ENCODE measurements around the gene ARSB. TPM values are rescaled to one million over a fixed set of nuclear protein-coding genes. Genes with fewer than 3 reads are reported as not detected.

ARSB gene
- polyA plus RNA-seq, 4 donors = 0.54 to 17.9 (median 1.9) TPM

GRCh38 chr5:78804995-78805394 is 180.1 kb downstream of the ARSB start:
- no peaks in the 10 kb centered on the region for H3K4me1 ChIP-seq (ENCODE audit: control insufficient read depth in 3 of 3, insufficient read depth in 2 of 3, low read depth in 1 of 3, low read length in 2 of 3)
- no peaks in the 10 kb centered on the region for H3K9me3 ChIP-seq (ENCODE audit: control insufficient read depth in 2 of 2, insufficient read depth in 1 of 2, low read depth in 1 of 2, low read length in 1 of 2)
- no peaks in the 10 kb centered on the region for H3K27me3 ChIP-seq (ENCODE audit: control insufficient read depth in 3 of 3, insufficient read depth in 3 of 3, low read length in 3 of 3)
- WGBS, 3 donors = 83 to 90% (median 86%) methylated on average over 6 of the region's 6 CpGs
- FAIRE-seq (no peak), DNase-seq (no peak)
- H3K36me3 ChIP-seq (ENCODE audit: control insufficient read depth in 3 of 3, insufficient read depth in 2 of 3, low read depth in 1 of 3, low read length in 3 of 3) = peaks cover 0 to 5% (median 0%) of the 10 kb centered on the region in 3 donors
- no peak overlapping the region for H3K27ac ChIP-seq (ENCODE audit: low read depth in 1 of 3, low read length in 2 of 3)
- H3K4me3 ChIP-seq (ENCODE audit: low read depth in 1 of 3, low read length in 3 of 3) = no peak overlapping the region

GRCh38 chr5:78803941-78804340 is 181.2 kb downstream of the ARSB start:
- no peaks in the 10 kb centered on the region for H3K27me3 ChIP-seq (ENCODE audit: control insufficient read depth in 3 of 3, insufficient read depth in 3 of 3, low read length in 3 of 3)
- WGBS, 3 donors = 84 to 96% (median 87%) methylated on average over 2 of the region's 2 CpGs
- H3K36me3 ChIP-seq (ENCODE audit: control insufficient read depth in 3 of 3, insufficient read depth in 2 of 3, low read depth in 1 of 3, low read length in 3 of 3) = peaks cover 0 to 5% (median 0%) of the 10 kb centered on the region in 3 donors
- no peak overlapping the region for H3K4me3 ChIP-seq (ENCODE audit: low read depth in 1 of 3, low read length in 3 of 3)
- no peak overlapping the region for H3K27ac ChIP-seq (ENCODE audit: low read depth in 1 of 3, low read length in 2 of 3)
- no peaks in the 10 kb centered on the region for H3K4me1 ChIP-seq (ENCODE audit: control insufficient read depth in 3 of 3, insufficient read depth in 2 of 3, low read depth in 1 of 3, low read length in 2 of 3)
- H3K9me3 ChIP-seq (ENCODE audit: control insufficient read depth in 2 of 2, insufficient read depth in 1 of 2, low read depth in 1 of 2, low read length in 1 of 2) = no peaks in the 10 kb centered on the region
- DNase-seq (no peak), FAIRE-seq (no peak)

DNA sequence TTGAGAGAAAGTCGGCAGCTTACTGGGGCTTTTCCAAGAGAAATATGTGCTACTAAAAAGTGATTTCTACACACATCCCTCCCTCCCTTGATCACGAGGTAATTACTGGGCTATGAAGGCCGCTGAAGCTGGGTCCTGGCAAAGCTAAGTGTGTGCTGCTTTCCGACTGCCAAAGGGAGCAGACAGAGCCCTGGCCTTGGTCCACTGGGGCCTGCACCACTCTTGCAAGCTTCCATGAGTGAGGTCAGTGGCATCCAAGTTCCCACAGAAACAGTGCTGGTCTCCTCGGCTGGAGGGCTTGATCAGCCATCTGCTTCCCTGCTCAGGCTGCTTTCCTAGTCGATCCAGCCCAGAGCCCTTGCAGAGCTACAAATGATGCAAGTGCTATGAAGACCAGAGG is 181.8 kb downstream of the ARSB start:
- no peak for FAIRE-seq
- peaks cover 0 to 5% (median 0%) of the 10 kb centered on the region in 3 donors for H3K36me3 ChIP-seq (ENCODE audit: control insufficient read depth in 3 of 3, insufficient read depth in 2 of 3, low read depth in 1 of 3, low read length in 3 of 3)
- no peaks in the 10 kb centered on the region for H3K4me1 ChIP-seq (ENCODE audit: control insufficient read depth in 3 of 3, insufficient read depth in 2 of 3, low read depth in 1 of 3, low read length in 2 of 3)
- H3K9me3 ChIP-seq (ENCODE audit: control insufficient read depth in 2 of 2, insufficient read depth in 1 of 2, low read depth in 1 of 2, low read length in 1 of 2) = no peaks in the 10 kb centered on the region
- H3K27ac ChIP-seq (ENCODE audit: low read depth in 1 of 3, low read length in 2 of 3) = no peak overlapping the region
- DNase-seq = no peak
- no peak overlapping the region for H3K4me3 ChIP-seq (ENCODE audit: low read depth in 1 of 3, low read length in 3 of 3)
- H3K27me3 ChIP-seq (ENCODE audit: control insufficient read depth in 3 of 3, insufficient read depth in 3 of 3, low read length in 3 of 3) = no peaks in the 10 kb centered on the region
- 68 to 84% (median 79%) methylated on average over 6 of the region's 6 CpGs for WGBS, 3 donors

- Histone ChIP-seq H3K4me1 (ENCODE audit: control insufficient read depth in 3 of 3, insufficient read depth in 2 of 3, low read depth in 1 of 3, low read length in 2 of 3) (no peaks in the 10 kb centered on the region), H3K36me3 (ENCODE audit: control insufficient read depth in 3 of 3, insufficient read depth in 2 of 3, low read depth in 1 of 3, low read length in 3 of 3) (peaks cover 0 to 7% (median 0%) of the 10 kb centered on the region in 3 donors), H3K9me3 (ENCODE audit: control insufficient read depth in 2 of 2, insufficient read depth in 1 of 2, low read depth in 1 of 2, low read length in 1 of 2) (no peaks in the 10 kb centered on the region), H3K27ac (ENCODE audit: low read depth in 1 of 3, low read length in 2 of 3) (no peak overlapping the region), H3K4me3 (ENCODE audit: low read depth in 1 of 3, low read length in 3 of 3) (no peak overlapping the region), H3K27me3 (ENCODE audit: control insufficient read depth in 3 of 3, insufficient read depth in 3 of 3, low read length in 3 of 3) (no peaks in the 10 kb centered on the region)
- DNase-seq = no peak
- 91 to 93% (median 91%) methylated on average over 8 of the region's 8 CpGs for WGBS, 3 donors
- FAIRE-seq = no peak
These were observed 183.7 kb downstream of the ARSB start for GRCh38 chr5:78801413-78801812.

GRCh38 chr5:78799266-78800017 is 185.7 kb downstream of the ARSB start:
- no peak overlapping the region for H3K4me3 ChIP-seq (ENCODE audit: low read depth in 1 of 3, low read length in 3 of 3)
- FAIRE-seq = no peak
- 90 to 98% (median 95%) methylated on average over 6 of the region's 6 CpGs for WGBS, 3 donors

DNA sequence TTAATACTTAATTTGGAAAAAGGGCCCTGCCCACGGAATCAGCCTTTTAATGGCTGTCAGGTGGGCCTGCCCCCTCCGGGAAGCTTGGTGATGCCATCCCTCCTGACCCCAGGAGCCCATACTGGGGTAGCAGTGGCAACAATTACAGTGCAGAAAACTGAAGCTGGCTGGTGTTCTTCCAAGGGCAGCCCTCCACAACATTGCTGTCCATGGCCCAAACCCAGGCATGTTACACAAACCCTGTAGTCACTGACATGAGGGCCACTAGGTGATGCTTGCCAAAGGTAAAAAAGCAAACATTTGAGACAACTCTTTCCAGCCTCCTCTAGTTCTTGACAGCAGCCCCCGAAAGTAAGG is 186.5 kb downstream of the ARSB start:
- DNase-seq = no peak
- H3K36me3 ChIP-seq (ENCODE audit: control insufficient read depth in 3 of 3, insufficient read depth in 2 of 3, low read depth in 1 of 3, low read length in 3 of 3) = peaks cover 0 to 7% (median 0%) of the 10 kb centered on the region in 3 donors
- no peaks in the 10 kb centered on the region for H3K9me3 ChIP-seq (ENCODE audit: control insufficient read depth in 2 of 2, insufficient read depth in 1 of 2, low read depth in 1 of 2, low read length in 1 of 2)
- H3K27ac ChIP-seq (ENCODE audit: low read depth in 1 of 3, low read length in 2 of 3) = no peak overlapping the region
- no peaks in the 10 kb centered on the region for H3K27me3 ChIP-seq (ENCODE audit: control insufficient read depth in 3 of 3, insufficient read depth in 3 of 3, low read length in 3 of 3)
- H3K4me3 ChIP-seq (ENCODE audit: low read depth in 1 of 3, low read length in 3 of 3) = no peak overlapping the region
- no peak for FAIRE-seq
- peaks cover 0 to 7% (median 0%) of the 10 kb centered on the region in 3 donors for H3K4me1 ChIP-seq (ENCODE audit: control insufficient read depth in 3 of 3, insufficient read depth in 2 of 3, low read depth in 1 of 3, low read length in 2 of 3)
- WGBS, 3 donors = 93 to 97% (median 95%) methylated on average over 3 of the region's 3 CpGs

More at GRCh38 chr5:78799266-78800017, 185.7 kb downstream of the ARSB start:
- H3K36me3 ChIP-seq (ENCODE audit: control insufficient read depth in 3 of 3, insufficient read depth in 2 of 3, low read depth in 1 of 3, low read length in 3 of 3) = peaks cover 0 to 7% (median 0%) of the 10 kb centered on the region in 3 donors
- no peaks in the 10 kb centered on the region for H3K9me3 ChIP-seq (ENCODE audit: control insufficient read depth in 2 of 2, insufficient read depth in 1 of 2, low read depth in 1 of 2, low read length in 1 of 2)
- H3K27ac ChIP-seq (ENCODE audit: low read depth in 1 of 3, low read length in 2 of 3) = no peak overlapping the region
- no peaks in the 10 kb centered on the region for H3K27me3 ChIP-seq (ENCODE audit: control insufficient read depth in 3 of 3, insufficient read depth in 3 of 3, low read length in 3 of 3)
- peaks cover 0 to 7% (median 0%) of the 10 kb centered on the region in 3 donors for H3K4me1 ChIP-seq (ENCODE audit: control insufficient read depth in 3 of 3, insufficient read depth in 2 of 3, low read depth in 1 of 3, low read length in 2 of 3)
- DNase-seq = no peak

DNA sequence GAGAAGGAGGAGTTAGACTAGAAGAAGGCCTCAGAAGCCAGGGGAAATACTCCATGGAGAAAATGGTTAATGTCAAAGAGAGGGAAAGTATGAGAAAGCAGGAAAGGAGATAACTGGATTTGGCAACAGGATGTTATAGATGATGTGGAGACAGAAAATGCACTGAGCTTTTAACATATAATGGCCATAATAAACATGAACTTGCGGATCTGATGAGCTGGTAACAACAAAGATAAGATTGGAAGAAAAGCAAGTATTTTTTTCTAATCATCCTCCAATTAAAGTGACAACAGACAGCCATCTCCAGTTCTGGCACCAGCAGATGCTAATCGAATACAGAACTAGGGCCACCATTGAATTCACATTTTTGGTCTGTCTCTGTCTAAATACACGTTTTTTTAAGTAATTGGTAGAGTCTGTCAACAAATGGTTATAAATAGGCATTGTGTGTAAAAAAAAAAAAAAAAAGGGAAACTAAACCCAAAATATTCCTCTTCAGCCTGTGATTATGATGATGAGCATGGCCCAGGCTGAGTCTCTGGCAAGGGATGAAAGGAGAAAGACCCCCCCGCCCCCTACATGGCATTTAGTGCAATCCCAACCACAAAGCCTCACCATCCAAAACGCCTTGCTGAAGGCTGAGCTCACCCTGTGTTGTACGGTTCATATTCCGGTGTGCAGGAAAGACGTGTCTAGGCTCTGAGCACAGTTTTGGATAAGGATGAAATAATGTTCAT is 187.0 kb downstream of the ARSB start:
- peaks cover 0 to 7% (median 0%) of the 10 kb centered on the region in 3 donors for H3K4me1 ChIP-seq (ENCODE audit: control insufficient read depth in 3 of 3, insufficient read depth in 2 of 3, low read depth in 1 of 3, low read length in 2 of 3)
- no peak overlapping the region for H3K27ac ChIP-seq (ENCODE audit: low read depth in 1 of 3, low read length in 2 of 3)
- 87 to 90% (median 90%) methylated on average over 8 of the region's 8 CpGs for WGBS, 3 donors
- H3K4me3 ChIP-seq (ENCODE audit: low read depth in 1 of 3, low read length in 3 of 3) = no peak overlapping the region
- H3K27me3 ChIP-seq (ENCODE audit: control insufficient read depth in 3 of 3, insufficient read depth in 3 of 3, low read length in 3 of 3) = no peaks in the 10 kb centered on the region
- H3K9me3 ChIP-seq (ENCODE audit: control insufficient read depth in 2 of 2, insufficient read depth in 1 of 2, low read depth in 1 of 2, low read length in 1 of 2) = no peaks in the 10 kb centered on the region
- FAIRE-seq (no peak), DNase-seq (no peak)
- H3K36me3 ChIP-seq (ENCODE audit: control insufficient read depth in 3 of 3, insufficient read depth in 2 of 3, low read depth in 1 of 3, low read length in 3 of 3) = peaks cover 0 to 3% (median 0%) of the 10 kb centered on the region in 3 donors

DNA sequence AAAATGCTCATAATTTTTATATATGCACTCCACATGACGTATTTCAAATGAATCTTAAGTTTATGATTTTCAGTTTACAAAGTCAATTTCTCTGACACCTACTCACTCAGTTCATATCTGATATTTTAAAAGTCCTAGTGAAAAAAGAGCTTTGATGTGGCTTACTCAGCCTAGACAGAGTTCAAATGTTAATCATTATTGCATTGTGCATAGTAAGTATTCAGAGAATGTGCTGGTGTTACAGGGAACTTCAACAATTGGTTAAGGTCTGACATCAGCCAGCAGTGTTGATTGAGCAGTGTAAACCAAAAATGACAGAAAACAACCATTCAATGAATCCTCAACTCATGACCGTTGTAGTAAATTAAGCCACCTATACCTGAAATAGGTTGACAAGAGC is 189.4 kb downstream of the ARSB start:
- 55 to 72% (median 60%) methylated on average over 2 of the region's 2 CpGs for WGBS, 3 donors

More for the DNA sequence above, 189.4 kb downstream of the ARSB start:
- H3K4me1 ChIP-seq (ENCODE audit: control insufficient read depth in 3 of 3, insufficient read depth in 2 of 3, low read depth in 1 of 3, low read length in 2 of 3) = peaks cover 0 to 7% (median 0%) of the 10 kb centered on the region in 3 donors
- peak; percentile 3 to 48 for DNase-seq
- H3K4me3 ChIP-seq (ENCODE audit: low read depth in 1 of 3, low read length in 3 of 3) = no peak overlapping the region
- H3K36me3 ChIP-seq (ENCODE audit: control insufficient read depth in 3 of 3, insufficient read depth in 2 of 3, low read depth in 1 of 3, low read length in 3 of 3) = peaks cover 0 to 2% (median 0%) of the 10 kb centered on the region in 3 donors
- H3K27ac ChIP-seq (ENCODE audit: low read depth in 1 of 3, low read length in 2 of 3) = no peak overlapping the region
- H3K27me3 ChIP-seq (ENCODE audit: control insufficient read depth in 3 of 3, insufficient read depth in 3 of 3, low read length in 3 of 3) = no peaks in the 10 kb centered on the region
- no peak for FAIRE-seq
- no peaks in the 10 kb centered on the region for H3K9me3 ChIP-seq (ENCODE audit: control insufficient read depth in 2 of 2, insufficient read depth in 1 of 2, low read depth in 1 of 2, low read length in 1 of 2)

Measured in small intestine (tissue), 7 donors.